Small intestine (tissue), 7 donors: ENCODE data around the gene SRGAP3. TPM values are rescaled to one million over a fixed set of nuclear protein-coding genes. Genes with fewer than 3 reads are reported as not detected.

Experiments
- DNase-seq, 2 donors: peaks; one replicate each; pipeline versions ENCODE4 v3.0.0 to v3.0.0-alpha.2; 2013
- FAIRE-seq: peaks from 2 replicates; lab custom pipeline; 2012; peaks lifted over from hg19 to GRCh38; lab: Jason Lieb, UNC
- H3K27ac ChIP-seq, 3 donors: one replicate each; pipeline ENCODE4 v1.5.1; 2013; ENCODE audit warnings: low read length in 2 of 3, mild to moderate bottlenecking in 2 of 3, control low read depth in 1 of 3, inconsistent platforms in 1 of 3, low read depth in 1 of 3, moderate library complexity in 1 of 3
- H3K27me3 ChIP-seq, 3 donors: one replicate each; pipeline ENCODE4 v1.6.1; 2013; ENCODE audit warnings: low read length in 3 of 3, inconsistent platforms in 1 of 3; ENCODE audit not compliant: control insufficient read depth in 3 of 3, insufficient read depth in 3 of 3
- H3K36me3 ChIP-seq, 3 donors: one replicate each; pipeline ENCODE4 v1.6.1; 2013; ENCODE audit warnings: low read length in 3 of 3, inconsistent platforms in 1 of 3, low read depth in 1 of 3, mild to moderate bottlenecking in 1 of 3, moderate library complexity in 1 of 3; ENCODE audit not compliant: control insufficient read depth in 3 of 3, insufficient read depth in 2 of 3
- H3K4me1 ChIP-seq, 3 donors: one replicate each; pipeline ENCODE4 v1.6.1; 2013; ENCODE audit warnings: low read length in 2 of 3, inconsistent platforms in 1 of 3, low read depth in 1 of 3, mild to moderate bottlenecking in 1 of 3, moderate library complexity in 1 of 3; ENCODE audit not compliant: control insufficient read depth in 3 of 3, insufficient read depth in 2 of 3
- H3K4me3 ChIP-seq, 3 donors: one replicate each; pipeline ENCODE4 v1.5.1; 2013; ENCODE audit warnings: low read length in 3 of 3, control low read depth in 1 of 3, inconsistent platforms in 1 of 3, low read depth in 1 of 3, mild to moderate bottlenecking in 1 of 3, moderate library complexity in 1 of 3
- H3K9me3 ChIP-seq, 2 donors: one replicate each; pipeline ENCODE4 v1.6.1; 2013; ENCODE audit warnings: low read depth in 1 of 2, low read length in 1 of 2; ENCODE audit not compliant: control insufficient read depth in 2 of 2, insufficient read depth in 1 of 2
- WGBS, 3 donors: extraction: QIAGEN DNeasy Blood & Tissue Kit; methylation state at CpG; one replicate each; pipeline ENCODE4 v1.1.7; 2013; 5-methylcytosine and 5-hydroxymethylcytosine counted together
- polyA plus RNA-seq, 4 donors: library from polyadenylated mRNA; stranded (reverse) in 3 of 4; unstranded in 1 of 4; fragments of 200-250 nt in 3 of 4; fragments of 120-200 nt in 1 of 4; gene quantifications; one replicate each; pipeline versions ENCODE4 v1.2.1 to v1.2.3, GENCODE V29; 2013
- donor health status: healthy with polysubstance abuse.
- donor health status: control.
- donor health status: control.
- donor health status: Bipolar disorder and iron deficiency.
- donor health status: healthy.

SRGAP3 gene
- polyA plus RNA-seq, 4 donors = 0.22 to 2.7 (median 1.2) TPM

DNA sequence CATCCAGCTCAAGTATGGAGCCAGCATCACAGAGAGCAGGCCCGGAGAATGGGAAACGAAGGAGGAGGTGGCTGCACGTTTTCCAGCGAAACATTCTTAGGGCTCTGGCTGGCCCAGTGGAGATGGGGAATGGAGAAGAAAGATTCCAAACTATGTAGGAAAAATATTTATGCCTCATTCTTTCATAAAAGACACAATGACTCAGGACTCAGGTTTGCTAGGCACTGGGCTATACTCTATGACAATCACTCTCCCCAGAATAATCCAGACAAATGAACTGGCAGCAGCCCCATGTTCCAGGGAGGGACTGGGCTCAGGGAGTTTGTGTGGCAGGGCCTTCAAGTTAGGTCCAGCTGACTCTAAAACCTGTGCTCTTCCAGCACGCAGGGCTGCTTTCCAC lies 175.4 kb downstream of the SRGAP3 start:
- no peak overlapping the region for H3K4me3 ChIP-seq
- FAIRE-seq (no peak), DNase-seq (no peak)
- H3K27me3 ChIP-seq = no peaks in the 10 kb centered on the region
- H3K27ac ChIP-seq = no peak overlapping the region
- peaks cover 0 to 2% (median 0%) of the 10 kb centered on the region in 3 donors for H3K36me3 ChIP-seq
- H3K4me1 ChIP-seq = no peaks in the 10 kb centered on the region
- no peaks in the 10 kb centered on the region for H3K9me3 ChIP-seq
- WGBS, 3 donors = 69 to 82% (median 75%) methylated on average over 5 of the region's 5 CpGs

DNA sequence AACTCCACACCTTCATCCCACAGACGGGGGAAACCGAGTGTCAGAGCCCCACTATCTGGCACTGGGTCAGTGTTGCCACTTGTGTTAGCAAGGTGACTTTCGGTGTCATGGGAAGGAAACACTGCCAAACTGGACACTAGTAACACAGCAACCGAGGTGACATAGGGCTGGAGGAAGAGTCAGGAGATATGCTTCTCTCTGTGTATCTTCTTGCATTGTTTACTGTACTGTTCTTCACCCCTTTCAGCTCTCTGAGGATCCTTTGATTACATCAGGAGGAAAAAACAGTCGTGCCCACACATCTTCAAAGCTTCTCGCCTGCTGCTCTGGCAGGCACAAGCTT lies 176.8 kb downstream of the SRGAP3 start:
- no peak overlapping the region for H3K27ac ChIP-seq
- no peaks in the 10 kb centered on the region for H3K9me3 ChIP-seq
- no peak for DNase-seq
- no peak for FAIRE-seq
- H3K4me3 ChIP-seq = no peak overlapping the region
- H3K36me3 ChIP-seq = peaks cover 0 to 2% (median 0%) of the 10 kb centered on the region in 3 donors
- H3K4me1 ChIP-seq = no peaks in the 10 kb centered on the region
- 78 to 84% (median 80%) methylated on average over 6 of the region's 6 CpGs for WGBS, 3 donors
- H3K27me3 ChIP-seq = no peaks in the 10 kb centered on the region

DNA sequence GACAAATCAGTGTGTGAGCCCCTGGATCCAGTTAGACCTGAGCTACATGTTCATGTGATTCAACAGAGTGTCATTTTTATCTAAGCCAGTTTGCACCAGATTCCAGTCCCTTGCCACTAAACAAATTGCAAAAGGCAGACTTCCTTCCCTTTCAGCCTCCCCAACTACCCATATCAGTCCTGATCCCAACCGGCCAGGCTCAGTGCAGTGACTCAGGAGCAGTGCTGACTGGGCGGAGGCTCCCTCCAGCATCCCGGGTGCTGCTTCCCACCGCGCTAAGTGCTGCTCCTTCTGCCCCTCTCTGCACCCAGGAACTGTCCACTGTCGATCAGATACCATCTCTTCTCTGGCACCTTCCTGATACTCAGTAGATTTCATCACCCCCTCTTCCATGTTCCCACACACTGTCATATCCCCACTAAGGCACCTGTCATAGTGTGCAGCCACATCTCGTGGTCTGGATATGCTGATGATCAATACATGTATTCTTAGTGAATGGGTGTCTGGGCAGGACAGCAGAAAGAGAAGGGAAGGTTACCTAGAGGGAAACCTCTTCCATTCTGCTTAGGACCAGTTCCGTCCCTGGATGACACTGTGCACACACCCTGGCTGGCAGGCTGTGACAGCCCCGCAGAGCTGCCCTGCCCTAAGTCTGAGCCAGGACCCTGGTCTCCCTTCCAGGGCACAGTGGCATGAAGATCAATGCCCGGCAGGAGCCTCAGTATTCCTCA lies 177.3 kb downstream of the SRGAP3 start:
- no peak for FAIRE-seq
- Histone ChIP-seq H3K9me3 (no peaks in the 10 kb centered on the region), H3K27ac (no peak overlapping the region), H3K4me3 (no peak overlapping the region), H3K4me1 (no peaks in the 10 kb centered on the region), H3K27me3 (no peaks in the 10 kb centered on the region), H3K36me3 (no peaks in the 10 kb centered on the region)
- no peak for DNase-seq
- 81 to 87% (median 85%) methylated on average over 10 of the region's 10 CpGs for WGBS, 3 donors

DNA sequence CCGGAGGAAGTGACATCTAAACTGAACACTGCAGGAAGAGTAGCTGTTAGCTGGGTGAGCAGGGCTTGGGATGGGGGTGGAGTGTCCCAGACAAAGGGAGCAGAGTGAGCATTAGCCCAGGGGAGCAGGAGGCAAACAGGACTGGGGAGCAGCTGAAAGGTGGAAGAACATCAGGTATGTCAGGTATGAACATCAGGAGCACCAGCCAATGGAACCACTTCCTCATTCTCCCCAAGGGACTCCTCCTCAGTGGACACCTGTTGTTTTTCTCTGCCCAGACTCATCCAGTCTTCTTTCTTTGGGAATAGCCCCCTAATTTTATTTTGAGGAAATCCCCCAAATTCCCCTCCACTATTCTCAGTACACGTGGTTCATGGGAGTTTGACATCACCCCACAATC lies 178.5 kb downstream of the SRGAP3 start:
- WGBS, 3 donors = 87 to 96% (median 88%) methylated on average over 2 of the region's 2 CpGs
- Histone ChIP-seq H3K27me3 (no peaks in the 10 kb centered on the region), H3K4me3 (no peak overlapping the region), H3K9me3 (no peaks in the 10 kb centered on the region), H3K36me3 (no peaks in the 10 kb centered on the region), H3K4me1 (no peaks in the 10 kb centered on the region), H3K27ac (no peak overlapping the region)
- DNase-seq (no peak), FAIRE-seq (no peak)

DNA sequence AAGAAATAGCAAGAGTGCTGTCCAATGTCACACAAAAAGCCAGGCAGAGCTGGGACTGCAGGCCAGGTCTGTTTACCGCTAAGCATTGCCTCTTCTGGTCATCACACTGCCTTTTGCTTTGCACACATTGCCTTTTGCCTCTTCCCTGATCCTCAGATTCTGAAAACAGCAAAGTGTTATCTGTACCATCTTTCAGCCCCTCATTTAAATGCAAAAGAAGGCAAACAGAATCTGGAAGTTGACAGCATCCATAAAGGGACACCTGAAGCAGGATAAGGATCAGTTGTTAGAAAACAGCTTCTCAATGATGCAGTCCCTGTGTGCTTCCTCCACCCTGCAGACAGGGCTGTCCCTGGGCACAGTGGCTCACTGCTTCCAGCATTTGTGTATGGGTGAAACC lies 179.5 kb downstream of the SRGAP3 start:
- Histone ChIP-seq H3K36me3 (no peaks in the 10 kb centered on the region), H3K4me3 (no peak overlapping the region), H3K4me1 (no peaks in the 10 kb centered on the region), H3K27ac (no peak overlapping the region), H3K27me3 (no peaks in the 10 kb centered on the region), H3K9me3 (no peaks in the 10 kb centered on the region)
- 93 to 100% (median 100%) methylated on average over 1 of the region's 1 CpG for WGBS, 3 donors
- FAIRE-seq = no peak
- no peak for DNase-seq

DNA sequence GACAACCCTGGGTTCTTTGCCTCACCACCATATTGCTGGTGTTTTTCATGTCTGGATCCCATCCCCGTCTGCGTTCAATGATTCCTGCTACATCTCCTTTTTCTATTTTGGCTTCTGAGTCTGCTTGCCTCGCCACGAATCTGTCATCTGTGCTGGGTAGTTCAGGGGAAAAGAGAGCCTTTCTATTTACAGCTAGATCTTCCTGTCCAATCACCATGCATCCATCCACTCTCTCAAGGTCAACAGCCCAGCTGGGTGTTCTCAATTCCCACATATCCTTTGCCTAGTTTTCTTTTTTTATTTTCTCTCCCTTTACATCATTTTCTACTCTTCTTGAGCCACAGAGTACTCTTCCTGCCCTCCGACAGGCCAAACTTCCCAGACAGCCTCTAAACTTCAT lies 181.4 kb downstream of the SRGAP3 start:
- Histone ChIP-seq H3K9me3 (no peaks in the 10 kb centered on the region), H3K4me1 (no peaks in the 10 kb centered on the region), H3K27ac (no peak overlapping the region), H3K4me3 (no peak overlapping the region), H3K27me3 (no peaks in the 10 kb centered on the region), H3K36me3 (no peaks in the 10 kb centered on the region)
- no peak for DNase-seq
- WGBS, 3 donors = 53 to 87% (median 70%) methylated on average over 5 of the region's 5 CpGs
- no peak for FAIRE-seq

DNA sequence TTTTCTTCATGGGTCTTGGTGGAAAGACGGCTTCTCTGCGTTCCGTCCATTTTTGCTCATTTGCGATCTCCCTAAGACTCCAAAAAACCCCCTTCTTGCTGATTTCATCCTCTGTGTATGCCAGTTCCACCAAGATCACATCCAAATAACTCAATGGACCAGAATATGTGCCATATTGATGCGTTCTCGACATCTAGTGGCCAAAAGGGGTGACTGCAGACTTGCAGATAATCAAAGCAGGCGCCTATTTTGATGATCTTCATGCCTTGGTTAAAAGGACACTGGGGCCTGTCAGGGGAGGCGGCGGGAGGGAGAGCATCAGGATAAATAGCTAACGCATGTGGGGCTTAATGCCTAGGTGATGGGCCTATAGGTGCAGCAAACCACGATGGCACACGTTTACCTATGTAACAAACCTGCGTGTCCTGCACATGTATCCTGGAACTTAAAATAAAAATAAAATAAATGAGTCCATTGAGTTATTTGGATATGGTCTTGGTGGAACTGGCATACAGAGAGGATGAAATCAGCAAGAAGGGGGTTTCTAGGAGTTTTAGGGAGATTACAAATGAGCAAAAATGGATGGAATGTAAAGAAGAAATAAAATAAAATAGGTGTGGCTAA lies 182.0 kb downstream of the SRGAP3 start:
- 33 to 42% (median 41%) methylated on average over 13 of the region's 13 CpGs for WGBS, 3 donors

DNA sequence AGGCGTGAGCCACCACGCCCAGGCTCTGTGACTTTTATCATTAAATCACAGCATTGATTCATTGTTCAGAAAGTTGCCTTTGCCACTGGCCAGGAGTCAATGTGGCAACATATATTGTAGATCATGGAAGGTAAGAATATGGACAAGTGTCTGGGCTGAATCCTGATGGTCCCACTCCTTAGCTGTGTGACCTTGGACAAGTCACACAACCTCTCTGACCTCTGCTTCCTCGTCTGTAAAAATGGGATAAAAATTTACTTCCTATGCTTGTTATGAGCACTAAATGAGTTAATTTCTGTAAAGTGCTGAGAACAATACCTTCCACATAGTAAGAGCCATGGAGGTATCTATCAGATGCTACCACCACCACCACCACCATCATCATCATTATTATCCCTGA lies 182.7 kb downstream of the SRGAP3 start:
- Histone ChIP-seq H3K36me3 (no peaks in the 10 kb centered on the region), H3K4me3 (no peak overlapping the region), H3K27me3 (no peaks in the 10 kb centered on the region), H3K9me3 (no peaks in the 10 kb centered on the region), H3K4me1 (no peaks in the 10 kb centered on the region), H3K27ac (no peak overlapping the region)
- no peak for FAIRE-seq
- no peak for DNase-seq
- WGBS, 3 donors = 72 to 83% (median 75%) methylated on average over 3 of the region's 3 CpGs

More for the DNA sequence above, 182.0 kb downstream of the SRGAP3 start:
- DNase-seq (peak; percentile 61 to 67), FAIRE-seq (no peak)
- Histone ChIP-seq H3K4me3 (no peak overlapping the region), H3K27me3 (no peaks in the 10 kb centered on the region), H3K4me1 (no peaks in the 10 kb centered on the region), H3K36me3 (no peaks in the 10 kb centered on the region), H3K9me3 (no peaks in the 10 kb centered on the region), H3K27ac (no peak overlapping the region)
